RPMI7951 (cell line): ENCODE results near the gene KMT2D. TPM values are rescaled to one million over a fixed set of nuclear protein-coding genes. Genes with fewer than 3 reads are reported as not detected.

Experiments
- DNase-seq: peaks from one replicate; pipeline ENCODE4 v3.0.0-alpha.2; 2012; ENCODE audit warnings: low read depth
- total RNA-seq: library from RNA; depleted of rRNA; stranded (reverse); fragments of >200 nt; shearing (Covaris generic); gene quantifications from 2 replicates; pipeline ENCODE4 v1.2.3, GENCODE V29; 2014

KMT2D gene
- total RNA-seq, 1 experiment from 2014 or later: 6.8 TPM

DNA sequence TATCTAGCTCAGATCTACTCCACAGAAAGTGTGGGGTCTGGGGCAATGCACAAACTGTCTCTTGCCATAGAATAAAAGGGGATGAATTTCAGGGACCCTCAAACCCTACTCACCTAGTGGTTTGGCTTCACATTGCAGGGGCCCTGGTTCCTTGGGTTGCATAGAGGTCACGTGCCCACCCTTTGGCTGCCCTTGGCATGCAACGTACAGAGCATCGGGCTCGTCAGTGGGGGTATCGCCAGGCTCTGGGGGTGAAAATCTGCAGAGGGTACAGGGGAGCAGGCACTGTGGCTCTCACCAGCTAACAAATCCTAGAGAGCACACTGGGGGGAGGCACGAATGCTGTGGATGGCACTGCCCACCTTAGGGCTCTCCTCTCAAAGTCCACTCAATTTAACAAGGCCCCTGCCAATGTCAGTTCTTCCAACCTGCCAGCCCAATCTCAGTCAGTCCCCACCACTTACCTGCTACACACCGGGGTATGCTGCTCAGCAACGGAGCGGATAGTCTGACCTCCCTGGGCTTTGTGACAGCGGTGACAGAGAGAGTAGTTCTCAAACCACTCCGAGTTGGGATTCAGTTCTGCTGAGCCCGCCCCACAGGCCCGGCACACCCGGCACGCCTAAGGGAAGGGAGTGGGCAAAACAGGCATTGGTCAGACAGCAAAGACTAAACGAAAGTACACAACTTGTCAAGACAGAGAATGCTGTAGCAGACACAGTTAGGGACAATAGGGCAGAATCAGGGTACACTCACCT, 8.0 kb downstream of the KMT2D start:
- DNase-seq: no peak

DNA sequence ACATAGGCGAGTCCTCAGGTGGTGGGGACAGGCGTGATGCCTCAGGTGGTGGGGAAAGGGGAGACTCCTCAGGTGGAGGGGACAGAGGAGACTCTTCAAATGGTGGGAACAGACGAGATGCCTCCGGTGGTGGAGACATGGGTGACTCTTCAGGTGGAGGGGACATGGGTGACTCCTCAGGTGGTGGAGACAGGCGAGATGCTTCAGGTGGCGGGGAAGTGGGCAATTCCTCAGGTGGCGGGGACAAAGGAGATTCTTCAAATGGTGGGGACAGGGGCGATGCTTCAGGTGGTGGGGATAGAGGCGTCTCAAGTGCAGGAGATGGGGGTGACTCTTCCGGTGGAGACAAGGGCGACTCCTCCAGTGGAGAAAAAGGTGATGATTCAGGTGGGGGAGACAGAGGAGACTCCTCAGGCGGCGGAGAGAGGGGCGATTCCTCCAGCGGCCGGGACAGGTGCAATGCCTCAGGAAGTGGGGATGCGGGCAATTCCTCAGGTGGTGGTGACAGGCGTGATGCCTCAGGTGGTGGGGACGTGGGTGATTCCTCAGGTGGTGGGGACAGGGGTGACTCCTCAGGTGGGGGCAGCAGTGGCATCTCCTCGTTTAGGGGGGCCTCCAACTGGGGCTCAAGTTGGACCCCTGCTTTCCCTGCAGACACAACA, 8.7 kb downstream of the KMT2D start:
- no peak for DNase-seq

DNA sequence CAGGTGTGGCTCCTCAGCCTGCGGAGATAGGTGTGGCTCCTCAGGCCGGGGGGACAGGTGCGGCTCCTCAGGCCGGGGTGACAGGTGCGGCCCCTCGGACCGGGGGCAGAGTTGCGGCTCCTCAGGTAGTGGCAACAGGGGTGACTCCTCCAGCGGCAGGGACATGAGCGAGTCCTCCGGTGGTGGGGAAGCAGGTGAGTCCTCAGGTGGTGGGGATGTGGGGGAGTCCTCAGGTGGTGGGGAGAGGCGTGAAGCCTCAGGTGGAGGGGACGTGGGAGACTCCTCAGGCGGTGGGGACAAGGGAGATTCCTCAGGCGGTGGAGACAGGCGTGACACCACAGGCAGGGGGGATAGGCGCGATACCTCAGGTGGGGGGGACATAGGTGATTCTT, 9.2 kb downstream of the KMT2D start:
- no peak for DNase-seq

DNA sequence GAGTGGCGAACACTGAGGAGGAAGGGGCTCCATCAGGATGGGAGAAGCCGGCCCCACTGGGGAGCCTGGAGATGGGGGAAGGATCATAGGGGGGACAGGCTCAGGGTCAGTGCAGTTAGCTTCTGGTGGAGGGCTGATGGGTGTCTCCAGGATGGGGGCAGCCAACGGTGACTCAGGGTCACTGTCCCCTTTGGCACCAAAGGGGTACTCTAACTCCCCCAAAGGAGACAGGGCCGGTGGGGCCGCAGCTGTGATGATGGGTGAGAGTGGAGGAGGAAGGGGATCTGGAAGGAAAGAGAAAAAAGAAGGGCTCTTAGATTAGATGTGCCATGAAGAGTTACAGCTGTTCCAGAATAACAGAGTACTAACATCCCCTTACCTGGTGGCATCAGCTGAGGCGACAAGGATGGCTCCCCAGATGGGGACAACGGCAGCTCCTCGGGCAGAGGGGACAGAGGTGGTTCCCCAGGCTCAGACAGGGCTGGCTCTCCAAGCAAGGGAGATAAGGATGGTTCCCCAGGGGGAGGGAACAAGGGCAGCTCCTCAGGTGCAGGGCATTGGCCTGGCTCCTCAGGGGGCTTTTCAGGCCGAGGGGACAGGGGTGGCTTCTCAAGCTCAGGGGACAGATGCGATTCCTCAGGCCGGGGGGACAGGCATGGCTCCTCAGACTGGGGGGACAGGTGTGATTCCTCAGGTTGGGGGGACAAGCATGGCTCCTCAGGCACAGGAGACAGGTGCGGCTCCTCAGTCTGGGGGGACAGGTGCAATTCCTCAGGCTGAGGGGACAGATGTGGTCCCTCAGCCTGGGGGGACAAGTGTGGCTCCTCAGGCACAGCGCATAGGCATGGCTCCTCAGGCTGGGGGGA, 9.9 kb downstream of the KMT2D start:
- DNase-seq: no peak

GRCh38 chr12:49049566-49050224, 10.9 kb downstream of the KMT2D start:
- DNase-seq: peak; percentile 46

- no peak for DNase-seq
Measured at GRCh38 chr12:49048953-49049352, 11.6 kb downstream of the KMT2D start.

DNA sequence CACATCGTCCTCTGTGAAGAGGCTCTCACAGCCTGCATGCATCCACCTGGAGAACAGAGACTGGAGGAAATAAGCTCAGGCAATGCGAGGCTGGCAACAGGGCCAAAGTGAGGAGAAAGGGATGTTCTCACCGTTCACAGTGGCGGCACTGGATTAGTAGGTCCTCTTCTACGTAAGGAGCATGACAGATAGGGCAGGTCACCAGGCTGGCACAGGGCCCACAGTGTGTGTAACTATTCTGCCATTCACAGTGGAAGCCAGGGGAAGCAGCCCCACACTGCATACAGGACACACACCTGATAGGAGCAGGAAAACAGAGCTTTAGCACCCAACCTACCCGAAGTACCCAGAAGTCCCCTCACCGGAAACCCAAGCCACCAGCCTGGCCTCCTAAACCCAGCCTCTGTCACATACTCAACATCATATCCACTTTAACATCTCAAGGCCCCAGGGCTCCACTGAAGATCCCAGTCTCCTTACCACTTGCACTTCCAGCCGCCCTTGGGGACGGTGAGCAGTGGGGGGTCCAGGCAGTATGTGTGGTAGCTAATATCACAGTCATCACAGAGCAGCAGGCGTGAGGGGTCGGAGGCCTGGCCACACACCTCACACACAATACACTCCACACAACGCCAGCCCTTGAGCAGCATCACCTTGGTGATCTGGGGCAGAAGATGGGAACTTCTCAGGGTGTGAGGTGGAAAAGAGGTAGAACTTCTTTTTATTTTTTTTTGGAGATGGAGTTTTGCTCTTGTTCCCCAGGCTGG, 14.3 kb downstream of the KMT2D start:
- DNase-seq: no peak

DNA sequence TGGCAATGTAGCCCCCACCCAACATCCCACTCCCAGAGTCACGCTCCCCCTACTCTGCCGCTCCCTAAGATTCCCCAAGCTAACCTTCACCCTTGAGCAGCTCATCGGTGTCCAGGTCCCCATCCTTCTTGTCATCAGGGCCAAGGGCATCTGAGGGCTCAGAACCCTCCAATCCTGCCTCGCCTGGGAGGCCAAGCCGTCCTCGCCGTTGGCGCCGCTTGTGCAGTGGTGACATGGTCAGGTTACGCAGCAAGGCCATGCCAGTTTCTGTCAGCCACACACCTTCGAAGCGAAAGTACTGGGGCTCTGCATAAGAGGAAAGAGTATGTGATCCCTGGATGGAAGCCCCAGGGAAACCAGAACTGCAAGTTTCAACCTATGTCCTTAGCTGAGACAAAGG, 15.9 kb downstream of the KMT2D start:
- DNase-seq: no peak

GRCh38 chr12:49043856-49044258, 16.7 kb downstream of the KMT2D start:
- DNase-seq: peak; percentile 20

DNA sequence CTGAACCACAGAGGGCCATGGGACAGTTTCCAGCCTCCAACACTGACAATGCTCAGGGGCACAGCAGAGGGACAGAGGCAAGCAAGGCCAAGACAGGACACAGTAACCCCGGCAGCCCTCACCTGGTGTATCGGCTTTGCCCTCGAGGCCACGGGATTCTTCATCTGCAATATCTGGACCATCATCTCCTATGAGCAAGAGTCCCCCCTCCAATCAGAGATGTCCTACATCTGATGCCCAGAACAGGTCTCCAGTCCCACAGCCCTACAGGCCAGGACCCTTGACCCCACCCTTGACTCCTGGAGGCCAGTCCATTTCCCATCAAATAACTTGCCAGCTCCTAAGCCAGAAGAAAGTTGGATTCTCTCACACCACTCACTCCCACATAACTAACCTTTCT, 17.4 kb downstream of the KMT2D start:
- DNase-seq: no peak

GRCh38 chr12:49041881-49042484, 18.6 kb downstream of the KMT2D start:
- DNase-seq: no peak

GRCh38 chr12:49041036-49041880, 19.3 kb downstream of the KMT2D start:
- DNase-seq: no peak

DNA sequence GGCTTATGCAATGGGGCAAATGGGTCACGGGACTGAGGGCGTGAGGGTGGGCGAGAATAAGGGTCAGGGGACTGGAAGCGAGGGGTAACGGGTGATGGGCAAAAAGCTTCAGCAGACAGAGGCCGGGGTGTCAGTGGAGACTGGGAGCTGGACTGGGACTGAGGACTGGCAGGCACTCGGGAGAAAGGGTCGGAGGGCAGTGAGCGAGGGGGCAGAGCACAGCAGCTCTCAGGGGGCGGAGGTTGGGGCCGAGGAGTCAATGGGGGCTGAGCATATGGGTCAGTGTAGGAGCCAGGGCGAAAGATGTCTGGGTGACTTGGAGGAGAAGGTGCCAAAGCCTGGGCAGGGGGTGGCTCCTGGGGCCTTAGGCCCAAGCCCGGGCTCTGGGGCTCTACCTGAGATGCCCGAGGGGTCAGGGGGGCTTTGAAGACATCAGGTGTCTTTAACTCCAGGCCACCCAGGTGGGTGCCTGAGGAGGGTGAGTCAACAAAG, 20.2 kb downstream of the KMT2D start:
- DNase-seq: no peak

GRCh38 chr12:49039421-49040363, 20.9 kb downstream of the KMT2D start:
- DNase-seq: no peak

- no peak for DNase-seq
Measured at GRCh38 chr12:49038291-49038955, 22.2 kb downstream of the KMT2D start.

GRCh38 chr12:49037947-49038237, 22.7 kb downstream of the KMT2D start:
- DNase-seq: no peak

DNA sequence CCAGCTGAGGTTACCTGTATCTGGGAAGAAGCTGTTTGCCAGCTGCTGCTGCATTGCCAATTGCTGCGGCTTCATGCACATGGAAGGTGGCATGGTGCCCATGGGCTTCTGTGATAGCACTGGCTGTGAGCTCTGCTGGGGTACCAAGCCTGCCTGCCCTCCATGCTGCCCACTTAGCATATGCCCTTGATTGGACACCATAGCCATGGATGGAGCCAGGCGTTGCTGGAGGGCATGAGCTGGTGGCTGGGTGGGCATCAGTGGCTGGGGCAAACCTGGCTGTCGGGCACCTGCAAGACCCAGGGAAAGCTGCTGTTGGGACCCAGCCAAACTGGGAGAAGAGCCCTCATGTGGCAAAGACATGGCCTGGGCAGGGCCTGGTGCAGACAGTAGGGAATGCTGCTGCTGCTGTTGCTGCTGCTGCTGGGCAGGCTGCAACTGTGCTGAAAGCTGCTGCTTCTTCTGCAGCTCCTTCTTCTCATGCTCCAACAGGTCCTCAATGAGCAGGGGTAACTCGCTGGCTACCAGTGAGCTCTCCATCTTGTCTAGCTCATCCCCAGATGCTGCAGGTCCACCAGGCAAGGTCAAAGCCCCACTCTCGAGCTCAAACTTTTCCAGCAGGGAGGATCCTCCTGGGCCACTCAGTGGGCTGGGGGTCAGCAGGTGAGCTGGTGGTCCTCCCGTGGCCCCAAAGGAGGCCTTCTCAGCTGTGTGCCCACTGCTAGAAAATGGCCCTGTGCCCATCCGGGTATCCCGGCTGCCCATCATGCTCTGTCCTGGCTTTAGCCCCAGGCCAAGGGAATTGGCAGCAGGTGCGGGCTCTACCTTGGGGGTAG, 23.3 kb downstream of the KMT2D start:
- no peak for DNase-seq
